PC-3 (cell line): ENCODE data around the gene CDK14.

Experiments used
- EZH2 ChIP-seq: fragments of 300-600 bp; sonication (generic); IDR thresholded peaks from one replicate; pipeline ENCODE4 v1.6.1; 2017; ENCODE audit warnings: antibody characterized with exemption, mild to moderate bottlenecking, low read length; ENCODE audit not compliant: unreplicated experiment
- EZH2phosphoT487 ChIP-seq: fragments of 300-600 bp; sonication (generic); IDR thresholded peaks from 2 replicates; pipeline ENCODE4 v1.6.1; 2018; ENCODE audit warnings: mild to moderate bottlenecking, antibody characterized with exemption, low read length, borderline replicate concordance
- TF ChIP-seq, protein P1 (sequence below): fragments of 300-600 bp; sonication (generic); conservative IDR thresholded peaks from 2 replicates; pipeline ENCODE4 v1.5.1; 2017; ENCODE audit warnings: antibody characterized with exemption, low read depth, mild to moderate bottlenecking, low read length

DNA sequence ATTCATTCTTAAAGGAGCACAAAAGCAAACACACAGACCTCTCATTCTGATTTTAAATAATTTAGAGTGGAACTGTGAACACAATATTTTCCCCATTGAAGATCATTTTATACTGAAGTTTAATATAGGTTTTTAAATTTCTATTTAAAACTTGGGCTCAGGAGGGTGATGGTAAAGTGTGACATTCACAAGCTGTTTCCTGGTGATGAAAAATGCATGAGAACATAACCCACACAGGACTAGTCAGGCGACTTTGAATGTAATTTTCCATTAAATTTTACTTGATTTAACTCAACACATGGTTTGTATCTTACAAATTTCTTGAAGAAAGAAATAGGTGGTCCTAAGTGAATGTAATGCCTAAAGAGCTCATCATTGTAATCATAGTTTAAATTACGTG is 143.6 kb downstream of the CDK14 start:
- TF ChIP-seq, protein P1, sequence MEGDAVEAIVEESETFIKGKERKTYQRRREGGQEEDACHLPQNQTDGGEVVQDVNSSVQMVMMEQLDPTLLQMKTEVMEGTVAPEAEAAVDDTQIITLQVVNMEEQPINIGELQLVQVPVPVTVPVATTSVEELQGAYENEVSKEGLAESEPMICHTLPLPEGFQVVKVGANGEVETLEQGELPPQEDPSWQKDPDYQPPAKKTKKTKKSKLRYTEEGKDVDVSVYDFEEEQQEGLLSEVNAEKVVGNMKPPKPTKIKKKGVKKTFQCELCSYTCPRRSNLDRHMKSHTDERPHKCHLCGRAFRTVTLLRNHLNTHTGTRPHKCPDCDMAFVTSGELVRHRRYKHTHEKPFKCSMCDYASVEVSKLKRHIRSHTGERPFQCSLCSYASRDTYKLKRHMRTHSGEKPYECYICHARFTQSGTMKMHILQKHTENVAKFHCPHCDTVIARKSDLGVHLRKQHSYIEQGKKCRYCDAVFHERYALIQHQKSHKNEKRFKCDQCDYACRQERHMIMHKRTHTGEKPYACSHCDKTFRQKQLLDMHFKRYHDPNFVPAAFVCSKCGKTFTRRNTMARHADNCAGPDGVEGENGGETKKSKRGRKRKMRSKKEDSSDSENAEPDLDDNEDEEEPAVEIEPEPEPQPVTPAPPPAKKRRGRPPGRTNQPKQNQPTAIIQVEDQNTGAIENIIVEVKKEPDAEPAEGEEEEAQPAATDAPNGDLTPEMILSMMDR = no peak
- TF ChIP-seq EZH2phosphoT487 (no peak), EZH2 (no peak)
